CD4-positive, CD25-positive, alpha-beta regulatory T cell (primary cell): ENCODE data around the gene PSKH1. TPM values are rescaled to one million over a fixed set of nuclear protein-coding genes. Genes with fewer than 3 reads are reported as not detected.
"Not testable (repeated sequence)": the region's sequence is repeated elsewhere in the genome, so short reads cannot be mapped to it uniquely, and the experiment has no call there.

Experiments
- ATAC-seq, 2 donors: fragments of 150-1000 bp; cut with Tn5 transposase; one replicate each; pipeline ENCODE4 v1.10.0; 2021; ENCODE audit warnings: low read depth in 2 of 2, moderate number of reproducible peaks in 2 of 2, moderate library complexity in 1 of 2
- DNase-seq, 3 donors: peaks; one replicate each; pipeline versions ENCODE4 v3.0.0 to v3.0.0-alpha.2; 2012 to 2022; ENCODE audit warnings: mixed read lengths in 1 of 3
- H3K27ac ChIP-seq: one replicate; pipeline ENCODE4 v1.7.0; 2013; ENCODE audit warnings: mild to moderate bottlenecking, low read length; ENCODE audit not compliant: insufficient read depth, poor library complexity, severe bottlenecking
- H3K27me3 ChIP-seq: one replicate; pipeline ENCODE4 v1.7.0; 2013; ENCODE audit warnings: low read length; ENCODE audit not compliant: control insufficient read depth, insufficient read depth
- H3K36me3 ChIP-seq: one replicate; pipeline ENCODE4 v1.7.0; 2013; ENCODE audit warnings: mild to moderate bottlenecking, low read length, moderate library complexity; ENCODE audit not compliant: control insufficient read depth, insufficient read depth
- H3K4me1 ChIP-seq: 2 replicates; pipeline ENCODE4 v1.7.0; 2013; ENCODE audit warnings: mild to moderate bottlenecking, low read length; ENCODE audit not compliant: insufficient read depth, control insufficient read depth, poor library complexity, severe bottlenecking
- H3K4me3 ChIP-seq: one replicate; pipeline ENCODE4 v1.7.0; 2013; ENCODE audit warnings: low read depth, mild to moderate bottlenecking, low read length, moderate library complexity
- H3K9me3 ChIP-seq, 2 experiments: 1 replicate in 1 of 2; 2 replicates in 1 of 2; pipeline ENCODE4 v1.7.0; 2013; ENCODE audit warnings: low read length in 2 of 2, mild to moderate bottlenecking in 1 of 2, moderate library complexity in 1 of 2; ENCODE audit not compliant: control insufficient read depth in 2 of 2
- H3K27ac Mint-ChIP-seq, 3 donors: one replicate each; pipeline ENCODE4 v1.8.0; 2020 to 2022; ENCODE audit warnings: mild to moderate bottlenecking in 3 of 3, mixed read lengths in 3 of 3, moderate library complexity in 2 of 3
- H3K27me3 Mint-ChIP-seq: one replicate; pipeline ENCODE4 v1.8.0; 2022; ENCODE audit warnings: mild to moderate bottlenecking, mixed read lengths
- H3K36me3 Mint-ChIP-seq: one replicate; pipeline ENCODE4 v1.8.0; 2020; ENCODE audit warnings: mixed read lengths
- H3K4me1 Mint-ChIP-seq, 4 donors: one replicate each; pipeline ENCODE4 v1.8.0; 2020 to 2022; ENCODE audit warnings: mixed read lengths in 4 of 4, mild to moderate bottlenecking in 1 of 4
- H3K4me3 Mint-ChIP-seq, 4 donors: one replicate each; pipeline ENCODE4 v1.8.0; 2020 to 2022; ENCODE audit warnings: mild to moderate bottlenecking in 4 of 4, mixed read lengths in 4 of 4, moderate library complexity in 3 of 4
- H3K9me3 Mint-ChIP-seq, 7 donors: one replicate each; pipeline ENCODE4 v1.8.0; 2020 to 2022; ENCODE audit warnings: mixed read lengths in 7 of 7, mild to moderate bottlenecking in 3 of 7, moderate library complexity in 2 of 7
- polyA plus RNA-seq, 4 donors: library from polyadenylated mRNA; unstranded; fragments of 300-500 nt; fragmentation: Illumina TruSeq; gene quantifications; one replicate each; pipeline ENCODE4 v1.2.3, GENCODE V29; 2021
- total RNA-seq: library from RNA; stranded (reverse); gene quantifications from one replicate; pipeline ENCODE4 v1.2.3, GENCODE V29; 2022

Gene PSKH1
- total and polyA plus RNA-seq, 5 donors from 2014 or later = 14.3 to 25.3 (median 22.8) TPM

- Histone ChIP-seq H3K27ac (no peak overlapping the region), H3K4me3 (no peak overlapping the region), H3K4me1 (peaks cover 3% of the 10 kb centered on the region), H3K36me3 (peaks cover 26% of the 10 kb centered on the region), H3K9me3 (no peaks in the 10 kb centered on the region), H3K27me3 (no peaks in the 10 kb centered on the region)
- peak overlapping the region; percentile 48 to 88 (median 59) for H3K27ac Mint-ChIP-seq
- H3K27me3 Mint-ChIP-seq = no peaks in the 10 kb centered on the region
- no peak for ATAC-seq
- H3K4me3 Mint-ChIP-seq = no peak overlapping the region
- peaks cover 0 to 38% (median 24%) of the 10 kb centered on the region in 4 donors for H3K4me1 Mint-ChIP-seq
- DNase-seq = no peak
- peaks cover 29% of the 10 kb centered on the region for H3K36me3 Mint-ChIP-seq
- H3K9me3 Mint-ChIP-seq = peaks cover 0 to 3% (median 0%) of the 10 kb centered on the region in 7 donors
These were observed 21.9 kb downstream of the PSKH1 start for GRCh38 chr16:67914758-67915495.

- H3K27me3 Mint-ChIP-seq, DNase-seq, H3K27ac ChIP-seq, H3K4me3 Mint-ChIP-seq, H3K9me3 Mint-ChIP-seq, H3K4me3 ChIP-seq, H3K9me3 ChIP-seq, H3K27me3 ChIP-seq, ATAC-seq, H3K4me1 ChIP-seq: not testable (repeated sequence)
- peak overlapping the region in 2 of 3 donors; percentile 48 to 88 for H3K27ac Mint-ChIP-seq
- H3K4me1 Mint-ChIP-seq = peaks cover 0 to 35% (median 24%) of the 10 kb centered on the region in 4 donors
- H3K36me3 Mint-ChIP-seq = peaks cover 29% of the 10 kb centered on the region
- H3K36me3 ChIP-seq = peaks cover 25% of the 10 kb centered on the region
These were observed 22.4 kb downstream of the PSKH1 start for GRCh38 chr16:67915496-67915769.

- peaks cover 0 to 3% (median 0%) of the 10 kb centered on the region in 7 donors for H3K9me3 Mint-ChIP-seq
- H3K27ac Mint-ChIP-seq = peak overlapping the region; percentile 61 to 88 (median 87)
- Histone ChIP-seq H3K4me3 (no peak overlapping the region), H3K27ac (no peak overlapping the region), H3K27me3 (no peaks in the 10 kb centered on the region), H3K4me1 (peaks cover 3% of the 10 kb centered on the region), H3K36me3 (peaks cover 22% of the 10 kb centered on the region), H3K9me3 (no peaks in the 10 kb centered on the region)
- H3K27me3 Mint-ChIP-seq = no peaks in the 10 kb centered on the region
- peaks cover 29% of the 10 kb centered on the region for H3K36me3 Mint-ChIP-seq
- peaks cover 0 to 33% (median 22%) of the 10 kb centered on the region in 4 donors for H3K4me1 Mint-ChIP-seq
- no peak overlapping the region for H3K4me3 Mint-ChIP-seq
- DNase-seq (no peak), ATAC-seq (no peak)
These were observed 23.0 kb downstream of the PSKH1 start for GRCh38 chr16:67915831-67916723.

- H3K27me3 ChIP-seq = no peaks in the 10 kb centered on the region
- Mint-ChIP-seq H3K9me3 (peaks cover 0 to 3% (median 0%) of the 10 kb centered on the region in 7 donors), H3K27me3 (no peaks in the 10 kb centered on the region), H3K4me3 (no peak overlapping the region), H3K4me1 (peaks cover 0 to 40% (median 22%) of the 10 kb centered on the region in 4 donors), H3K36me3 (peaks cover 29% of the 10 kb centered on the region), H3K27ac (peak overlapping the region in 1 of 3 donors; percentile 88)
- H3K4me3 ChIP-seq = no peak overlapping the region
- peaks cover 3% of the 10 kb centered on the region for H3K4me1 ChIP-seq
- H3K9me3 ChIP-seq = no peaks in the 10 kb centered on the region
- no peak overlapping the region for H3K27ac ChIP-seq
- DNase-seq (no peak), ATAC-seq (no peak)
- peaks cover 19% of the 10 kb centered on the region for H3K36me3 ChIP-seq
These were observed 24.2 kb downstream of the PSKH1 start for GRCh38 chr16:67917140-67917851.

GRCh38 chr16:67917852-67918236 lies 24.8 kb downstream of the PSKH1 start:
- no peak overlapping the region for H3K27ac ChIP-seq
- H3K9me3 ChIP-seq = no peaks in the 10 kb centered on the region
- Mint-ChIP-seq H3K27ac (peak overlapping the region in 1 of 3 donors; percentile 88), H3K9me3 (peaks cover 0 to 3% (median 0%) of the 10 kb centered on the region in 7 donors), H3K4me1 (peaks cover 0 to 42% (median 22%) of the 10 kb centered on the region in 4 donors), H3K4me3 (no peak overlapping the region), H3K27me3 (no peaks in the 10 kb centered on the region), H3K36me3 (peaks cover 29% of the 10 kb centered on the region)
- peaks cover 19% of the 10 kb centered on the region for H3K36me3 ChIP-seq
- no peaks in the 10 kb centered on the region for H3K27me3 ChIP-seq
- peak in 1 of 3 donors; percentile 32 for DNase-seq
- ATAC-seq = peak; percentile 95 to 96
- peaks cover 3% of the 10 kb centered on the region for H3K4me1 ChIP-seq
- H3K4me3 ChIP-seq = no peak overlapping the region

GRCh38 chr16:67919622-67920221 lies 26.7 kb downstream of the PSKH1 start:
- DNase-seq (peak in 1 of 3 donors; percentile 32), ATAC-seq (no peak)
- Mint-ChIP-seq H3K27ac (peak overlapping the region in 1 of 3 donors; percentile 23), H3K4me3 (no peak overlapping the region), H3K27me3 (no peaks in the 10 kb centered on the region), H3K4me1 (peaks cover 0 to 38% (median 21%) of the 10 kb centered on the region in 4 donors), H3K36me3 (peaks cover 23% of the 10 kb centered on the region), H3K9me3 (peaks cover 0 to 3% (median 0%) of the 10 kb centered on the region in 7 donors)
- H3K9me3 ChIP-seq = no peaks in the 10 kb centered on the region
- peaks cover 23% of the 10 kb centered on the region for H3K36me3 ChIP-seq
- H3K27me3 ChIP-seq = no peaks in the 10 kb centered on the region
- H3K27ac ChIP-seq = no peak overlapping the region
- no peak overlapping the region for H3K4me3 ChIP-seq
- H3K4me1 ChIP-seq = peaks cover 3% of the 10 kb centered on the region

GRCh38 chr16:67922221-67922620 lies 29.2 kb downstream of the PSKH1 start:
- Mint-ChIP-seq H3K27ac (peak overlapping the region in 2 of 3 donors; percentile 44 to 71), H3K9me3 (peaks cover 0 to 3% (median 0%) of the 10 kb centered on the region in 7 donors), H3K4me1 (peaks cover 0 to 23% (median 9%) of the 10 kb centered on the region in 4 donors), H3K27me3 (no peaks in the 10 kb centered on the region), H3K36me3 (peaks cover 9% of the 10 kb centered on the region), H3K4me3 (no peak overlapping the region)
- Histone ChIP-seq H3K36me3 (peaks cover 23% of the 10 kb centered on the region), H3K9me3 (no peaks in the 10 kb centered on the region), H3K27me3 (no peaks in the 10 kb centered on the region), H3K27ac (no peak overlapping the region), H3K4me3 (no peak overlapping the region), H3K4me1 (peaks cover 3% of the 10 kb centered on the region)
- DNase-seq (no peak), ATAC-seq (no peak)
